K562 (cell line): ENCODE data around the gene LRRC37A3. TPM values are rescaled to one million over a fixed set of nuclear protein-coding genes. Genes with fewer than 3 reads are reported as not detected.
A peak's percentile ranks its signal among the peaks of the same experiment; 100 is the strongest.
"Not testable (repeated sequence)": the region's sequence is repeated elsewhere in the genome, so short reads cannot be mapped to it uniquely, and the experiment has no call there.

Source experiments
- ATF1 ChIP-seq, 2 experiments: fragments of 450-650 bp in 1 of 2; IDR thresholded peaks; 2 replicates each; pipeline ENCODE4 v1.6.1; 2016; ENCODE audit warnings: missing compliant biosample characterization in 1 of 2, missing genetic modification characterization in 1 of 2
- CBFA2T2 ChIP-seq: fragments of 450-650 bp; conservative IDR thresholded peaks from 2 replicates; pipeline ENCODE4 v1.6.1; 2017; ENCODE audit warnings: mild to moderate bottlenecking
- CBFA2T3 ChIP-seq: fragments of 450-650 bp; IDR thresholded peaks from 2 replicates; pipeline ENCODE4 v1.6.1; 2017
- CREM ChIP-seq: IDR thresholded peaks from 2 replicates; pipeline ENCODE4 v1.6.1; 2014; ENCODE audit warnings: antibody characterized with exemption, low read depth
- DACH1 ChIP-seq: fragments of 450-650 bp; IDR thresholded peaks from 2 replicates; pipeline ENCODE4 v1.6.1; 2018; ENCODE audit not compliant: partially characterized antibody
- DPF2 ChIP-seq: fragments of 450-650 bp; IDR thresholded peaks from 2 replicates; pipeline ENCODE4 v1.6.1; 2016
- FOXA3 ChIP-seq, 2 experiments: fragments of 450-650 bp in 1 of 2; sonication (generic) in 1 of 2; formaldehyde crosslinking; IDR thresholded peaks in 1 of 2; conservative IDR thresholded peaks in 1 of 2; 2 replicates each; pipeline versions ENCODE4 v1.4.0 to v1.8.0; 2020 to 2022; ENCODE audit warnings: mild to moderate bottlenecking in 2 of 2, missing genetic modification reagents in 1 of 2
- MAFG ChIP-seq: fragments of 450-650 bp; conservative IDR thresholded peaks from 2 replicates; pipeline ENCODE4 v1.6.1; 2016; ENCODE audit warnings: missing genetic modification characterization, missing compliant biosample characterization
- NCOR1 ChIP-seq: fragments of 450-650 bp; IDR thresholded peaks from 2 replicates; pipeline ENCODE4 v1.6.1; 2016; ENCODE audit warnings: mild to moderate bottlenecking, moderate library complexity
- NR4A1 ChIP-seq, 2 experiments: fragments of 250-450 bp in 1 of 2; fragments of 450-650 bp in 1 of 2; sonication (Bioruptor Pico) in 1 of 2; IDR thresholded peaks; 2 replicates each; pipeline versions ENCODE4 v1.4.0 to v1.6.1; 2016 to 2020; ENCODE audit warnings: mild to moderate bottlenecking in 2 of 2, missing compliant biosample characterization in 1 of 2, missing genetic modification characterization in 1 of 2, moderate library complexity in 1 of 2
- SMARCA4 ChIP-seq: fragments of 450-650 bp; IDR thresholded peaks from 2 replicates; pipeline ENCODE4 v1.6.1; 2016
- SMARCE1 ChIP-seq: fragments of 450-650 bp; IDR thresholded peaks from 2 replicates; pipeline ENCODE4 v1.7.1; 2016; ENCODE audit warnings: mild to moderate bottlenecking
- SOX6 ChIP-seq: fragments of 450-650 bp; IDR thresholded peaks from 2 replicates; pipeline ENCODE4 v1.6.1; 2014; ENCODE audit warnings: mild to moderate bottlenecking
- TCF3 ChIP-seq: sonication (generic); formaldehyde crosslinking; IDR thresholded peaks from 2 replicates; pipeline ENCODE4 v1.4.0; 2020; ENCODE audit warnings: mild to moderate bottlenecking, missing genetic modification reagents
- polyA plus RNA-seq, 8 experiments: library from polyadenylated mRNA; depleted of rRNA in 4 of 8; stranded (reverse) in 5 of 8; unstranded in 3 of 8; fragments of >200 nt; fragmentation: Nextera tagmentation in 2 of 8; fragmentation: Illumina TruSeq in 1 of 8; extraction: Ambion mirVana in 2 of 8; extraction: Trizol in 1 of 8; gene quantifications; 2 replicates each; pipeline versions ENCODE4 v1.2.1 to v1.2.3, GENCODE V29; 2011 to 2014; ENCODE audit warnings: inconsistent platforms in 1 of 8, missing spikeins in 1 of 8
- total RNA-seq, 7 experiments: library from RNA; depleted of rRNA in 6 of 7; stranded (reverse); fragments of >200 nt in 6 of 7; fragmentation: Illumina TruSeq in 2 of 7; extraction: Trizol in 2 of 7; gene quantifications; 2 replicates each; pipeline versions ENCODE4 v1.2.1 to v1.2.3, GENCODE V29; 2011 to 2021; ENCODE audit warnings: low replicate concordance in 1 of 7
- TF ChIP-seq, protein P1 (sequence below), 3 experiments: IDR thresholded peaks in 2 of 3; conservative IDR thresholded peaks in 1 of 3; 2 replicates each; pipeline ENCODE4 v1.5.1; 2011 to 2012; ENCODE audit warnings: low read length in 3 of 3, mild to moderate bottlenecking in 3 of 3, control low read depth in 2 of 3, improper control_type of control experiment in 1 of 3, inconsistent platforms in 1 of 3, low read depth in 1 of 3, mixed read lengths in 1 of 3, moderate library complexity in 1 of 3; ENCODE audit not compliant: insufficient read depth in 2 of 3
- TF ChIP-seq, protein P2 (sequence below), 2 experiments: fragments of 450-650 bp; formaldehyde crosslinking in 1 of 2; IDR thresholded peaks; 2 replicates each; pipeline versions ENCODE4 v1.4.0 to v1.6.1; 2014 to 2020; ENCODE audit warnings: mild to moderate bottlenecking in 2 of 2, borderline replicate concordance in 1 of 2, low read depth in 1 of 2
- TF ChIP-seq, protein P3 (sequence below): IDR thresholded peaks from 2 replicates; pipeline ENCODE4 v1.6.1; 2012; ENCODE audit warnings: low read depth, low read length, improper control_type of control experiment, borderline replicate concordance

Gene LRRC37A3
- total and polyA plus RNA-seq, 9 of the 15 experiments (the other 6 are each of a cell fraction or from before 2014, with no cell fraction given), result 0.14 to 5.9 (median 2.2) TPM

DNA sequence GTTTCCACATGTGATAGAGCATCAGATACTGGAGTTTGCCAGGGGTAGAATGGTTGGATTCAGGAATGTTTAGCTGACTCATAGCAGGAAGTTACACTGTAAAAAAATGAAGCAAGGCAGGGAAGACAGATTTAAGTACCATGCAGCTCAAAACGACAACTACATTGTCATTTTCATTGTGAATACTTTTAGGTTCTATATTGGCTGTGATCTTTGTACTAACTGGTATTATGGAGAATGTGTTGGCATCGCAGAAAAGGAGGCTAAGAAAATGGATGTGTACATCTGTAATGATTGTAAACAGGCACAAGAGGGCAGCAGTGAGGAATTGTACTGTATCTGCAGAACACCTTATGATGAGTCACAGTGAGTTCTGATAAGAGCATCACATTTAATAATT lies 8.2 kb upstream of the LRRC37A3 start (continued):
- TF ChIP-seq, protein P1, sequence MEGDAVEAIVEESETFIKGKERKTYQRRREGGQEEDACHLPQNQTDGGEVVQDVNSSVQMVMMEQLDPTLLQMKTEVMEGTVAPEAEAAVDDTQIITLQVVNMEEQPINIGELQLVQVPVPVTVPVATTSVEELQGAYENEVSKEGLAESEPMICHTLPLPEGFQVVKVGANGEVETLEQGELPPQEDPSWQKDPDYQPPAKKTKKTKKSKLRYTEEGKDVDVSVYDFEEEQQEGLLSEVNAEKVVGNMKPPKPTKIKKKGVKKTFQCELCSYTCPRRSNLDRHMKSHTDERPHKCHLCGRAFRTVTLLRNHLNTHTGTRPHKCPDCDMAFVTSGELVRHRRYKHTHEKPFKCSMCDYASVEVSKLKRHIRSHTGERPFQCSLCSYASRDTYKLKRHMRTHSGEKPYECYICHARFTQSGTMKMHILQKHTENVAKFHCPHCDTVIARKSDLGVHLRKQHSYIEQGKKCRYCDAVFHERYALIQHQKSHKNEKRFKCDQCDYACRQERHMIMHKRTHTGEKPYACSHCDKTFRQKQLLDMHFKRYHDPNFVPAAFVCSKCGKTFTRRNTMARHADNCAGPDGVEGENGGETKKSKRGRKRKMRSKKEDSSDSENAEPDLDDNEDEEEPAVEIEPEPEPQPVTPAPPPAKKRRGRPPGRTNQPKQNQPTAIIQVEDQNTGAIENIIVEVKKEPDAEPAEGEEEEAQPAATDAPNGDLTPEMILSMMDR (IDR thresholded peaks at IDR 0.05 in 2 of 3, conservative IDR thresholded peaks at IDR 0.05 in 1 of 3; ENCODE audit: insufficient read depth in 2 of 3, low read depth in 1 of 3, low read length in 3 of 3), result peak; percentile 33 to 48 (median 46); a peak in 4 of 6 replicates
- TF ChIP-seq CREM (peak; percentile 48), ATF1 (tag; IDR thresholded peaks at IDR 0.05) (peak; percentile 28; the same call in 1 of the 2 replicates), FOXA3 (CRISPR knock-in tag; conservative IDR thresholded peaks at IDR 0.05 in 1 of 2, IDR thresholded peaks at IDR 0.05 in 1 of 2) (peak; percentile 34 to 61; a peak in 1 of 4 replicates), DACH1 (peak; percentile 41), SMARCE1 (peak; percentile 74), CBFA2T3 (peak; percentile 64), MAFG (tag) (peak; percentile 85), DPF2 (peak; percentile 86), SOX6 (peak; percentile 50; the same call in 1 of the 2 replicates), TCF3 (CRISPR knock-in tag) (peak; percentile 31; the same call in 1 of the 2 replicates), NCOR1 (peak; percentile 29; the same call in 1 of the 2 replicates), SMARCA4 (peak; percentile 84), NR4A1 (tag; IDR thresholded peaks at IDR 0.05) (peak; percentile 75; the same call in 1 of the 2 replicates), CBFA2T2 (peak; percentile 26)
- TF ChIP-seq ATF1, NR4A1 (CRISPR knock-in tag; IDR thresholded peaks at IDR 0.05): not testable (repeated sequence)
- TF ChIP-seq, protein P2, sequence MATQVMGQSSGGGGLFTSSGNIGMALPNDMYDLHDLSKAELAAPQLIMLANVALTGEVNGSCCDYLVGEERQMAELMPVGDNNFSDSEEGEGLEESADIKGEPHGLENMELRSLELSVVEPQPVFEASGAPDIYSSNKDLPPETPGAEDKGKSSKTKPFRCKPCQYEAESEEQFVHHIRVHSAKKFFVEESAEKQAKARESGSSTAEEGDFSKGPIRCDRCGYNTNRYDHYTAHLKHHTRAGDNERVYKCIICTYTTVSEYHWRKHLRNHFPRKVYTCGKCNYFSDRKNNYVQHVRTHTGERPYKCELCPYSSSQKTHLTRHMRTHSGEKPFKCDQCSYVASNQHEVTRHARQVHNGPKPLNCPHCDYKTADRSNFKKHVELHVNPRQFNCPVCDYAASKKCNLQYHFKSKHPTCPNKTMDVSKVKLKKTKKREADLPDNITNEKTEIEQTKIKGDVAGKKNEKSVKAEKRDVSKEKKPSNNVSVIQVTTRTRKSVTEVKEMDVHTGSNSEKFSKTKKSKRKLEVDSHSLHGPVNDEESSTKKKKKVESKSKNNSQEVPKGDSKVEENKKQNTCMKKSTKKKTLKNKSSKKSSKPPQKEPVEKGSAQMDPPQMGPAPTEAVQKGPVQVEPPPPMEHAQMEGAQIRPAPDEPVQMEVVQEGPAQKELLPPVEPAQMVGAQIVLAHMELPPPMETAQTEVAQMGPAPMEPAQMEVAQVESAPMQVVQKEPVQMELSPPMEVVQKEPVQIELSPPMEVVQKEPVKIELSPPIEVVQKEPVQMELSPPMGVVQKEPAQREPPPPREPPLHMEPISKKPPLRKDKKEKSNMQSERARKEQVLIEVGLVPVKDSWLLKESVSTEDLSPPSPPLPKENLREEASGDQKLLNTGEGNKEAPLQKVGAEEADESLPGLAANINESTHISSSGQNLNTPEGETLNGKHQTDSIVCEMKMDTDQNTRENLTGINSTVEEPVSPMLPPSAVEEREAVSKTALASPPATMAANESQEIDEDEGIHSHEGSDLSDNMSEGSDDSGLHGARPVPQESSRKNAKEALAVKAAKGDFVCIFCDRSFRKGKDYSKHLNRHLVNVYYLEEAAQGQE (IDR thresholded peaks at IDR 0.05; ENCODE audit: borderline replicate concordance), result peak; percentile 55; the same call in 1 of the 2 replicates
- TF ChIP-seq, protein P2 (CRISPR knock-in tag; IDR thresholded peaks at IDR 0.05; ENCODE audit: low read depth), result not testable (repeated sequence)
- TF ChIP-seq, protein P3, sequence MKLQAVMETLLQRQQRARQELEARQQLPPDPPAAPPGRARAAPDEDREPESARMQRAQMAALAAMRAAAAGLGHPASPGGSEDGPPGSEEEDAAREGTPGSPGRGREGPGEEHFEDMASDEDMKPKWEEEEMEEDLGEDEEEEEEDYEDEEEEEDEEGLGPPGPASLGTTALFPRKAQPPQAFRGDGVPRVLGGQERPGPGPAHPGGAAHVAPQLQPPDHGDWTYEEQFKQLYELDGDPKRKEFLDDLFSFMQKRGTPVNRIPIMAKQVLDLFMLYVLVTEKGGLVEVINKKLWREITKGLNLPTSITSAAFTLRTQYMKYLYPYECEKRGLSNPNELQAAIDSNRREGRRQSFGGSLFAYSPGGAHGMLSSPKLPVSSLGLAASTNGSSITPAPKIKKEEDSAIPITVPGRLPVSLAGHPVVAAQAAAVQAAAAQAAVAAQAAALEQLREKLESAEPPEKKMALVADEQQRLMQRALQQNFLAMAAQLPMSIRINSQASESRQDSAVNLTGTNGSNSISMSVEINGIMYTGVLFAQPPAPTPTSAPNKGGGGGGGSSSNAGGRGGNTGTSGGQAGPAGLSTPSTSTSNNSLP, result peak; percentile 57; the same call in 1 of the 2 replicates
